HepG2 (cell line): ENCODE measurements around the gene MRPL20. TPM values are rescaled to one million over a fixed set of nuclear protein-coding genes. Genes with fewer than 3 reads are reported as not detected.
A peak's percentile ranks its signal among the peaks of the same experiment; 100 is the strongest.

Experiments
- HCFC1 ChIP-seq: fragments of 150-350 bp; IDR thresholded peaks from 2 replicates; pipeline ENCODE4 v1.6.1; 2014; ENCODE audit warnings: low read depth, low read length
- NFKBIZ ChIP-seq: IDR thresholded peaks from 2 replicates; pipeline ENCODE4 v1.6.1; 2018; ENCODE audit warnings: missing genetic modification reagents, missing compliant biosample characterization
- NFYB ChIP-seq: sonication (generic); formaldehyde crosslinking; IDR thresholded peaks from 2 replicates; pipeline ENCODE4 v1.4.0; 2020; ENCODE audit warnings: missing genetic modification reagents
- PAX8 ChIP-seq: sonication (generic); formaldehyde crosslinking; IDR thresholded peaks from 2 replicates; pipeline ENCODE4 v1.8.0; 2022; ENCODE audit warnings: mild to moderate bottlenecking, missing genetic modification reagents, borderline replicate concordance
- ZBTB8A ChIP-seq: sonication (generic); formaldehyde crosslinking; IDR thresholded peaks from 2 replicates; pipeline ENCODE4 v1.4.0; 2020; ENCODE audit warnings: mild to moderate bottlenecking, low read depth, missing genetic modification reagents, borderline replicate concordance
- ZFY ChIP-seq: sonication (generic); formaldehyde crosslinking; IDR thresholded peaks from 2 replicates; pipeline ENCODE4 v1.4.0; 2020; ENCODE audit warnings: missing genetic modification reagents
- ZNF569 ChIP-seq: sonication (generic); formaldehyde crosslinking; IDR thresholded peaks from 2 replicates; pipeline ENCODE4 v1.5.0; 2020; ENCODE audit warnings: mild to moderate bottlenecking, missing genetic modification reagents, moderate library complexity, borderline replicate concordance
- ZNF598 ChIP-seq: sonication (generic); formaldehyde crosslinking; IDR thresholded peaks from 2 replicates; pipeline ENCODE4 v1.5.1; 2020; ENCODE audit warnings: mild to moderate bottlenecking, missing genetic modification reagents, borderline replicate concordance
- ZNF713 ChIP-seq: sonication (generic); formaldehyde crosslinking; IDR thresholded peaks from 2 replicates; pipeline ENCODE4 v1.4.0; 2020; ENCODE audit warnings: mild to moderate bottlenecking, missing genetic modification reagents
- ZNF761 ChIP-seq: sonication (generic); formaldehyde crosslinking; conservative IDR thresholded peaks from 2 replicates; pipeline ENCODE4 v1.4.0; 2020; ENCODE audit warnings: mild to moderate bottlenecking, missing genetic modification reagents
- ZNF775 ChIP-seq: sonication (generic); formaldehyde crosslinking; IDR thresholded peaks from 2 replicates; pipeline ENCODE4 v1.4.0; 2020; ENCODE audit warnings: missing genetic modification reagents, mild to moderate bottlenecking, moderate library complexity, borderline replicate concordance
- polyA plus RNA-seq, 8 experiments: library from polyadenylated mRNA; depleted of rRNA in 3 of 8; stranded (reverse) in 7 of 8; unstranded in 1 of 8; fragments of >200 nt; fragmentation: Illumina TruSeq in 4 of 8; extraction: Trizol in 4 of 8; gene quantifications; 2 replicates each; pipeline versions ENCODE4 v1.2.1 to v1.2.3, GENCODE V29; 2011 to 2016; ENCODE audit warnings: low read depth in 4 of 8, missing spikeins in 1 of 8, mixed read lengths in 1 of 8; ENCODE audit not compliant: insufficient read depth in 1 of 8
- total RNA-seq, 5 experiments: library from RNA; depleted of rRNA; stranded (reverse); fragments of >200 nt; fragmentation: Illumina TruSeq; extraction: Trizol; gene quantifications; 2 replicates each; pipeline ENCODE4 v1.2.3, GENCODE V29; 2016; ENCODE audit warnings: low read depth in 1 of 5
- TF ChIP-seq, protein P1 (sequence below): sonication (generic); formaldehyde crosslinking; IDR thresholded peaks from 2 replicates; pipeline ENCODE4 v1.5.0; 2020; ENCODE audit warnings: mild to moderate bottlenecking, missing genetic modification reagents
- TF ChIP-seq, protein P2 (sequence below): sonication (generic); formaldehyde crosslinking; IDR thresholded peaks from 2 replicates; pipeline ENCODE4 v1.4.0; 2020; ENCODE audit warnings: missing genetic modification reagents
- TF ChIP-seq, protein P3 (sequence below): sonication (generic); formaldehyde crosslinking; IDR thresholded peaks from 2 replicates; pipeline ENCODE4 v1.4.0; 2020; ENCODE audit warnings: missing genetic modification reagents, borderline replicate concordance
- TF ChIP-seq, protein P4 (sequence below): IDR thresholded peaks from 2 replicates; pipeline ENCODE4 v1.6.1; 2012; ENCODE audit warnings: inconsistent platforms
- TF ChIP-seq, protein P5 (sequence below): sonication (generic); formaldehyde crosslinking; IDR thresholded peaks from 2 replicates; pipeline ENCODE4 v1.8.1; 2023; ENCODE audit warnings: missing genetic modification reagents, mild to moderate bottlenecking, borderline replicate concordance
- TF ChIP-seq, protein P6 (sequence below): sonication (generic); formaldehyde crosslinking; IDR thresholded peaks from 2 replicates; pipeline ENCODE4 v1.5.0; 2020; ENCODE audit warnings: mild to moderate bottlenecking, missing genetic modification reagents

MRPL20 gene
- total and polyA plus RNA-seq, 2 of the 13 experiments (the other 11 are each of a cell fraction or from before 2014, with no cell fraction given) = 59.2 to 127 TPM

DNA sequence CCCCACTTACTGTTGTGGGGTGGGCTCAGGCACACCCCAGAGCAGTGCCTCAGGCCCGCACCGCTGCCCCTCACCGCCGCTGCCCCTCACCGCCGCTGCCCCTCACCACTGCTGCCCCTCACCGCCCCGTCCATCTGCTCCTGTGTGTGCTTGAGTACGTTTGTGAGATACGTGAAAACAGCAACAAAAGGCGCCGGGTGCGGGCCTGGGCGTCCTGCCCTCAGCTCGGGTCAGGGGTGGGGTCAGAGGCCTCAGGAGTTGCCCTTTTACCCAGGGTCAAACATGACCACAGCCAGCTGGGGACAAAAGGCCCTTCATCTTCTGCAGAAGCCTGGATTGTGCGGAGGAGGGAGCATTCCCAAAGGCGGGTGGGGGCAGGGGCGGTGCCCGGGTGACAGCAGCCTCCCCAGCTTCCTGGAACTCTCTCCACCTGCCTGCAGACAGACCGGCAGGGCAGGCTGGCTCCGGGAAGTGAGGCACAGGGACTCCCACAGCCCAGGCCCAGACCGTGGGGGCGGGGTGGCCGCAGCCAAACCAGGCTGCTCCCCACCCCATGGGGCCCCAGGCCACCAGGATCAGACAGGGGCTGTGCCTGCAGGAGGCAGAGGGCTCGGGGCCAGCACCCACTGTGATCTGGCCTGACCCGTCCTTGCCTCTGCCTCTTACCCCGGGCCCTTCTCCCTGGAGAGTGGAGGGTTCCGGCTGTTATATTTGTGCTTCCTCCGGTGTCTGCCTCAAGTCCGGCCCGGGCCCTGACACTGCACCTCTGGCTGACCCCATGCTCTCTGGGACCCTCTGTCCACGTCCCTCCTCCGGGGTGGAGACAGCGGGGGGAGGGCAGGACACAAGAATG is 26.1 kb upstream of the MRPL20 start (continued):
- TF ChIP-seq ZNF569 (CRISPR knock-in tag) (no peak), NFKBIZ (CRISPR knock-in tag) (peak; percentile 97), ZNF761 (CRISPR knock-in tag) (peak; percentile 73), NFYB (CRISPR knock-in tag) (no peak), HCFC1 (no peak), PAX8 (CRISPR knock-in tag) (no peak), ZFY (CRISPR knock-in tag) (peak; percentile 84), ZNF775 (CRISPR knock-in tag) (no peak), ZBTB8A (CRISPR knock-in tag) (no peak; the same call in 1 of the 2 replicates), ZNF713 (CRISPR knock-in tag) (peak; percentile 28; the same call in 1 of the 2 replicates), ZNF598 (peak; percentile 15; the same call in 1 of the 2 replicates)
- TF ChIP-seq, protein P1, sequence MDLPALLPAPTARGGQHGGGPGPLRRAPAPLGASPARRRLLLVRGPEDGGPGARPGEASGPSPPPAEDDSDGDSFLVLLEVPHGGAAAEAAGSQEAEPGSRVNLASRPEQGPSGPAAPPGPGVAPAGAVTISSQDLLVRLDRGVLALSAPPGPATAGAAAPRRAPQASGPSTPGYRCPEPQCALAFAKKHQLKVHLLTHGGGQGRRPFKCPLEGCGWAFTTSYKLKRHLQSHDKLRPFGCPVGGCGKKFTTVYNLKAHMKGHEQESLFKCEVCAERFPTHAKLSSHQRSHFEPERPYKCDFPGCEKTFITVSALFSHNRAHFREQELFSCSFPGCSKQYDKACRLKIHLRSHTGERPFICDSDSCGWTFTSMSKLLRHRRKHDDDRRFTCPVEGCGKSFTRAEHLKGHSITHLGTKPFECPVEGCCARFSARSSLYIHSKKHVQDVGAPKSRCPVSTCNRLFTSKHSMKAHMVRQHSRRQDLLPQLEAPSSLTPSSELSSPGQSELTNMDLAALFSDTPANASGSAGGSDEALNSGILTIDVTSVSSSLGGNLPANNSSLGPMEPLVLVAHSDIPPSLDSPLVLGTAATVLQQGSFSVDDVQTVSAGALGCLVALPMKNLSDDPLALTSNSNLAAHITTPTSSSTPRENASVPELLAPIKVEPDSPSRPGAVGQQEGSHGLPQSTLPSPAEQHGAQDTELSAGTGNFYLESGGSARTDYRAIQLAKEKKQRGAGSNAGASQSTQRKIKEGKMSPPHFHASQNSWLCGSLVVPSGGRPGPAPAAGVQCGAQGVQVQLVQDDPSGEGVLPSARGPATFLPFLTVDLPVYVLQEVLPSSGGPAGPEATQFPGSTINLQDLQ (CRISPR knock-in tag) = peak; percentile 93
- TF ChIP-seq, protein P2, sequence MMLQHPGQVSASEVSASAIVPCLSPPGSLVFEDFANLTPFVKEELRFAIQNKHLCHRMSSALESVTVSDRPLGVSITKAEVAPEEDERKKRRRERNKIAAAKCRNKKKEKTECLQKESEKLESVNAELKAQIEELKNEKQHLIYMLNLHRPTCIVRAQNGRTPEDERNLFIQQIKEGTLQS (CRISPR knock-in tag) = no peak
- TF ChIP-seq, protein P3, sequence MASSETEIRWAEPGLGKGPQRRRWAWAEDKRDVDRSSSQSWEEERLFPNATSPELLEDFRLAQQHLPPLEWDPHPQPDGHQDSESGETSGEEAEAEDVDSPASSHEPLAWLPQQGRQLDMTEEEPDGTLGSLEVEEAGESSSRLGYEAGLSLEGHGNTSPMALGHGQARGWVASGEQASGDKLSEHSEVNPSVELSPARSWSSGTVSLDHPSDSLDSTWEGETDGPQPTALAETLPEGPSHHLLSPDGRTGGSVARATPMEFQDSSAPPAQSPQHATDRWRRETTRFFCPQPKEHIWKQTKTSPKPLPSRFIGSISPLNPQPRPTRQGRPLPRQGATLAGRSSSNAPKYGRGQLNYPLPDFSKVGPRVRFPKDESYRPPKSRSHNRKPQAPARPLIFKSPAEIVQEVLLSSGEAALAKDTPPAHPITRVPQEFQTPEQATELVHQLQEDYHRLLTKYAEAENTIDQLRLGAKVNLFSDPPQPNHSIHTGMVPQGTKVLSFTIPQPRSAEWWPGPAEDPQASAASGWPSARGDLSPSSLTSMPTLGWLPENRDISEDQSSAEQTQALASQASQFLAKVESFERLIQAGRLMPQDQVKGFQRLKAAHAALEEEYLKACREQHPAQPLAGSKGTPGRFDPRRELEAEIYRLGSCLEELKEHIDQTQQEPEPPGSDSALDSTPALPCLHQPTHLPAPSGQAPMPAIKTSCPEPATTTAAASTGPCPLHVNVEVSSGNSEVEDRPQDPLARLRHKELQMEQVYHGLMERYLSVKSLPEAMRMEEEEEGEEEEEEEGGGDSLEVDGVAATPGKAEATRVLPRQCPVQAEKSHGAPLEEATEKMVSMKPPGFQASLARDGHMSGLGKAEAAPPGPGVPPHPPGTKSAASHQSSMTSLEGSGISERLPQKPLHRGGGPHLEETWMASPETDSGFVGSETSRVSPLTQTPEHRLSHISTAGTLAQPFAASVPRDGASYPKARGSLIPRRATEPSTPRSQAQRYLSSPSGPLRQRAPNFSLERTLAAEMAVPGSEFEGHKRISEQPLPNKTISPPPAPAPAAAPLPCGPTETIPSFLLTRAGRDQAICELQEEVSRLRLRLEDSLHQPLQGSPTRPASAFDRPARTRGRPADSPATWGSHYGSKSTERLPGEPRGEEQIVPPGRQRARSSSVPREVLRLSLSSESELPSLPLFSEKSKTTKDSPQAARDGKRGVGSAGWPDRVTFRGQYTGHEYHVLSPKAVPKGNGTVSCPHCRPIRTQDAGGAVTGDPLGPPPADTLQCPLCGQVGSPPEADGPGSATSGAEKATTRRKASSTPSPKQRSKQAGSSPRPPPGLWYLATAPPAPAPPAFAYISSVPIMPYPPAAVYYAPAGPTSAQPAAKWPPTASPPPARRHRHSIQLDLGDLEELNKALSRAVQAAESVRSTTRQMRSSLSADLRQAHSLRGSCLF (CRISPR knock-in tag) = no peak
- TF ChIP-seq, protein P4, sequence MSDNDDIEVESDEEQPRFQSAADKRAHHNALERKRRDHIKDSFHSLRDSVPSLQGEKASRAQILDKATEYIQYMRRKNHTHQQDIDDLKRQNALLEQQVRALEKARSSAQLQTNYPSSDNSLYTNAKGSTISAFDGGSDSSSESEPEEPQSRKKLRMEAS = no peak
- TF ChIP-seq, protein P5, sequence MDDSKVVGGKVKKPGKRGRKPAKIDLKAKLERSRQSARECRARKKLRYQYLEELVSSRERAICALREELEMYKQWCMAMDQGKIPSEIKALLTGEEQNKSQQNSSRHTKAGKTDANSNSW (CRISPR knock-in tag) = no peak; the same call in 1 of the 2 replicates
- TF ChIP-seq, protein P6, sequence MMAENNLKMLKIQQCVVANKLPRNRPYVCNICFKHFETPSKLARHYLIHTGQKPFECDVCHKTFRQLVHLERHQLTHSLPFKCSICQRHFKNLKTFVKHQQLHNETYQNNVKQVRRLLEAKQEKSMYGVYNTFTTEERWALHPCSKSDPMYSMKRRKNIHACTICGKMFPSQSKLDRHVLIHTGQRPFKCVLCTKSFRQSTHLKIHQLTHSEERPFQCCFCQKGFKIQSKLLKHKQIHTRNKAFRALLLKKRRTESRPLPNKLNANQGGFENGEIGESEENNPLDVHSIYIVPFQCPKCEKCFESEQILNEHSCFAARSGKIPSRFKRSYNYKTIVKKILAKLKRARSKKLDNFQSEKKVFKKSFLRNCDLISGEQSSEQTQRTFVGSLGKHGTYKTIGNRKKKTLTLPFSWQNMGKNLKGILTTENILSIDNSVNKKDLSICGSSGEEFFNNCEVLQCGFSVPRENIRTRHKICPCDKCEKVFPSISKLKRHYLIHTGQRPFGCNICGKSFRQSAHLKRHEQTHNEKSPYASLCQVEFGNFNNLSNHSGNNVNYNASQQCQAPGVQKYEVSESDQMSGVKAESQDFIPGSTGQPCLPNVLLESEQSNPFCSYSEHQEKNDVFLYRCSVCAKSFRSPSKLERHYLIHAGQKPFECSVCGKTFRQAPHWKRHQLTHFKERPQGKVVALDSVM (CRISPR knock-in tag) = peak; percentile 75
